ENCODE data around the gene ATF5. TPM values are rescaled to one million over a fixed set of nuclear protein-coding genes. Genes with fewer than 3 reads are reported as not detected.

The ATF5 gene
- total and polyA plus RNA-seq, 2 donors (not counting 1 experiment from before 2014, with no cell fraction given) = 9.0 to 37.6 TPM

GRCh38 chr19:49907745-49908446 lies 21.1 kb upstream of the ATF5 start:
- Histone ChIP-seq H3K36me3 (replicated peaks in 1 of 2; ENCODE audit: control extremely low read depth in 1 of 2, control insufficient read depth in 1 of 2, extremely low read depth in 1 of 2, insufficient read depth in 2 of 2, low read length in 1 of 2) (peaks cover 0 to 22% of the 10 kb centered on the region in 2 experiments), H4K20me1 (ENCODE audit: control insufficient read depth, insufficient read depth, low read length, poor library complexity, severe bottlenecking) (peaks cover 39% of the 10 kb centered on the region), H3K4me1 (ENCODE audit: control insufficient read depth in 2 of 2, insufficient read depth in 2 of 2, low read length in 2 of 2) (peaks cover 47 to 63% of the 10 kb centered on the region in 2 donors), H3K4me3 (ENCODE audit: control extremely low read depth in 1 of 5, extremely low read depth in 1 of 5, insufficient read depth in 1 of 5, low read depth in 2 of 5, low read length in 4 of 5) (no peak overlapping the region), H3K27me3 (replicated peaks in 1 of 4; ENCODE audit: control extremely low read depth in 1 of 4, control insufficient read depth in 3 of 4, insufficient read depth in 4 of 4, low read length in 3 of 4) (no peaks in the 10 kb centered on the region), H3K27ac (ENCODE audit: low read length in 2 of 2) (peak overlapping the region; percentile 55 to 64), H3K9me3 (ENCODE audit: control extremely low read depth in 1 of 3, control insufficient read depth in 2 of 3, insufficient read depth in 1 of 3, low read length in 2 of 3) (peaks cover 0 to 16% (median 0%) of the 10 kb centered on the region in 3 donors), H3K79me2 (ENCODE audit: control insufficient read depth, insufficient read depth, low read length) (peaks cover 27% of the 10 kb centered on the region), H2AFZ (ENCODE audit: insufficient read depth, low read depth, low read length, poor library complexity, severe bottlenecking) (no peak overlapping the region), H3K9ac (ENCODE audit: low read length) (no peak overlapping the region), H3K4me2 (replicated peaks; ENCODE audit: low read depth, low read length, poor library complexity, severe bottlenecking) (peak overlapping the region; percentile 58)
- H3K27me3 Mint-ChIP-seq = no peaks in the 10 kb centered on the region
- ATAC-seq (ENCODE audit: low read depth) (peak; percentile 54), DNase-seq (peak; percentile 67)
- WGBS (ENCODE audit: insufficient coverage) = 81% methylated on average over 22 of the region's 23 CpGs
- peak overlapping the region; percentile 45 for H3K4me3 Mint-ChIP-seq
- CTCF ChIA-PET = interaction anchor here (0.7 to 1.7 kb wide), 3 partner anchors 8 to 103 kb away, joined by 6 to 11 read pairs (median 7); no protein-coding TSS in a partner anchor
- peaks cover 3% of the 10 kb centered on the region for H3K9me3 Mint-ChIP-seq (ENCODE audit: insufficient read depth)
- H3K4me1 Mint-ChIP-seq = peaks cover 73% of the 10 kb centered on the region
- H3K27ac Mint-ChIP-seq = peak overlapping the region; percentile 85
- intact Hi-C loops (cut with micrococcal nuclease) = no loop called here
- POLR2A ChIA-PET = interaction anchor here (0.6 to 0.8 kb wide), 5 partner anchors 9 to 376 kb away, joined by 3 to 10 read pairs (median 5); no protein-coding TSS in a partner anchor
- TF ChIP-seq EZH2 (IDR thresholded peaks at IDR 0.05; ENCODE audit: borderline replicate concordance, insufficient read depth, low read depth, low read length, poor library complexity, severe bottlenecking) = no peak
- no peak for TF ChIP-seq CTCF (IDR thresholded peaks at IDR 0.05)

All from B cell (primary cell).